GM23338 (cell line): ENCODE data around the gene FXN. TPM values are rescaled to one million over a fixed set of nuclear protein-coding genes. Genes with fewer than 3 reads are reported as not detected.

Experiments used
- ATAC-seq: fragments of 200-7000 bp; cut with Tn5 transposase; 3 replicates; pipeline ENCODE4 v1.9.1; 2020
- DNase-seq: peaks from one replicate; pipeline ENCODE4 v3.0.0-alpha.2; 2015; ENCODE audit warnings: low spot score
- H2AFZ ChIP-seq: fragments of 200-600 bp; sonication (generic); 2 replicates; pipeline ENCODE4 v1.8.0; 2016; ENCODE audit warnings: antibody characterized with exemption, mild to moderate bottlenecking, moderate library complexity
- H3F3A ChIP-seq: fragments of 200-600 bp; sonication (generic); replicated peaks from 2 replicates; pipeline ENCODE4 v1.8.0; 2017; ENCODE audit warnings: antibody characterized with exemption, mixed run types, low read depth
- H3K27ac ChIP-seq: fragments of 200-600 bp; sonication (generic); 2 replicates; pipeline ENCODE4 v1.6.1; 2016; ENCODE audit warnings: low read depth
- H3K27me3 ChIP-seq: fragments of 200-600 bp; sonication (generic); 2 replicates; pipeline ENCODE4 v1.8.0; 2016; ENCODE audit warnings: mild to moderate bottlenecking, mixed run types, moderate library complexity; ENCODE audit not compliant: insufficient read depth
- H3K36me3 ChIP-seq: fragments of 200-600 bp; sonication (generic); 2 replicates; pipeline ENCODE4 v1.8.0; 2016; ENCODE audit warnings: mild to moderate bottlenecking; ENCODE audit not compliant: insufficient read depth
- H3K4me1 ChIP-seq: fragments of 200-600 bp; sonication (generic); 2 replicates; pipeline ENCODE4 v1.8.0; 2016; ENCODE audit warnings: mild to moderate bottlenecking, moderate library complexity; ENCODE audit not compliant: insufficient read depth
- H3K4me2 ChIP-seq: fragments of 200-600 bp; sonication (generic); 2 replicates; pipeline ENCODE4 v1.7.1; 2017; ENCODE audit warnings: mixed run types
- H3K4me3 ChIP-seq: fragments of 200-600 bp; sonication (generic); 2 replicates; pipeline ENCODE4 v1.6.1; 2016; ENCODE audit warnings: mixed run types
- H3K79me2 ChIP-seq: fragments of 200-600 bp; sonication (generic); replicated peaks from 2 replicates; pipeline ENCODE4 v1.8.0; 2017; ENCODE audit warnings: mild to moderate bottlenecking; ENCODE audit not compliant: insufficient read depth
- H3K9me2 ChIP-seq: fragments of 200-600 bp; sonication (generic); 2 replicates; pipeline ENCODE4 v1.8.0; 2017; ENCODE audit not compliant: insufficient read depth
- H4K20me1 ChIP-seq: fragments of 200-600 bp; sonication (generic); replicated peaks from 2 replicates; pipeline ENCODE4 v1.8.0; 2017; ENCODE audit warnings: mild to moderate bottlenecking; ENCODE audit not compliant: insufficient read depth
- H3K27ac Mint-ChIP-seq: 2 replicates; pipeline ENCODE4 v1.8.0; 2020; ENCODE audit warnings: inconsistent platforms, mild to moderate bottlenecking, moderate library complexity, mixed read lengths
- H3K27me3 Mint-ChIP-seq: 3 replicates; pipeline ENCODE4 v1.8.0; 2022; ENCODE audit warnings: low read depth, mild to moderate bottlenecking, moderate library complexity, mixed read lengths, inconsistent platforms; ENCODE audit not compliant: insufficient read depth, poor library complexity
- H3K36me3 Mint-ChIP-seq: 3 replicates; pipeline ENCODE4 v1.8.0; 2021; ENCODE audit warnings: low read depth, mild to moderate bottlenecking, inconsistent platforms, moderate library complexity, mixed read lengths
- H3K4me1 Mint-ChIP-seq: 3 replicates; pipeline ENCODE4 v1.8.0; 2020; ENCODE audit warnings: mild to moderate bottlenecking, inconsistent platforms, mixed read lengths
- H3K4me3 Mint-ChIP-seq: 3 replicates; pipeline ENCODE4 v1.8.0; 2021; ENCODE audit warnings: moderate library complexity, mild to moderate bottlenecking, inconsistent platforms, mixed read lengths
- H3K9me3 Mint-ChIP-seq: 3 replicates; pipeline ENCODE4 v1.8.0; 2020; ENCODE audit warnings: moderate library complexity, mild to moderate bottlenecking, inconsistent platforms, mixed read lengths
- CREB1 ChIP-seq: fragments of 250-450 bp; sonication (Bioruptor Pico); IDR thresholded peaks from 2 replicates; pipeline ENCODE4 v1.5.0; 2020; ENCODE audit warnings: low read depth, mild to moderate bottlenecking, moderate library complexity
- EZH2 ChIP-seq: fragments of 200-600 bp; sonication (generic); IDR thresholded peaks from one replicate; pipeline ENCODE4 v1.8.0; 2017; ENCODE audit warnings: antibody characterized with exemption, mild to moderate bottlenecking, low read depth; ENCODE audit not compliant: unreplicated experiment
- EZH2phosphoT487 ChIP-seq: fragments of 200-600 bp; sonication (generic); IDR thresholded peaks from one replicate; pipeline ENCODE4 v1.8.1; 2018; ENCODE audit warnings: antibody characterized with exemption; ENCODE audit not compliant: unreplicated experiment
- JUNB ChIP-seq: IDR thresholded peaks from one replicate; pipeline ENCODE4 v1.6.1; 2016; ENCODE audit warnings: antibody characterized with exemption; ENCODE audit not compliant: unreplicated experiment
- NANOG ChIP-seq: IDR thresholded peaks from 2 replicates; pipeline ENCODE4 v1.6.1; 2016; ENCODE audit warnings: antibody characterized with exemption, borderline replicate concordance
- POLR2AphosphoS5 ChIP-seq: IDR thresholded peaks from 2 replicates; pipeline ENCODE4 v1.6.1; 2016; ENCODE audit warnings: antibody characterized with exemption, low read depth
- STAT1 ChIP-seq: IDR thresholded peaks from one replicate; pipeline ENCODE4 v1.6.1; 2016; ENCODE audit warnings: antibody characterized with exemption; ENCODE audit not compliant: unreplicated experiment
- ZNF114 ChIP-seq: fragments of 250-450 bp; sonication (Bioruptor Pico); IDR thresholded peaks from 2 replicates; pipeline ENCODE4 v1.5.0; 2020; ENCODE audit warnings: mild to moderate bottlenecking, moderate library complexity
- ZNF331 ChIP-seq: fragments of 250-450 bp; sonication (Bioruptor Pico); IDR thresholded peaks from 2 replicates; pipeline ENCODE4 v1.5.0; 2020; ENCODE audit warnings: low read depth, mild to moderate bottlenecking, moderate library complexity
- ZNF462 ChIP-seq: fragments of 250-450 bp; sonication (Bioruptor Pico); IDR thresholded peaks from 2 replicates; pipeline ENCODE4 v1.5.0; 2020; ENCODE audit warnings: mild to moderate bottlenecking, moderate library complexity
- polyA plus RNA-seq: library from polyadenylated mRNA; unstranded; fragments of >200 nt; fragmentation: Nextera tagmentation; extraction: Ambion mirVana; gene quantifications from 2 replicates; pipeline ENCODE4 v1.2.1, GENCODE V29; 2016
- total RNA-seq: library from RNA; depleted of rRNA; stranded (reverse); fragments of >200 nt; shearing (Covaris generic); gene quantifications from 2 replicates; pipeline ENCODE4 v1.2.3, GENCODE V29; 2014
- TF ChIP-seq, protein P1 (sequence below): IDR thresholded peaks from one replicate; pipeline ENCODE4 v1.6.1; 2018; ENCODE audit warnings: antibody characterized with exemption; ENCODE audit not compliant: unreplicated experiment
- TF ChIP-seq, protein P2 (sequence below): IDR thresholded peaks from 2 replicates; pipeline ENCODE4 v1.6.1; 2016; ENCODE audit warnings: antibody characterized with exemption
- TF ChIP-seq, protein P3 (sequence below), 2 experiments: fragments of 200-600 bp in 1 of 2; sonication (generic) in 1 of 2; conservative IDR thresholded peaks; 2 replicates each; pipeline versions ENCODE4 v1.5.1 to v1.6.1; 2016 to 2017; ENCODE audit warnings: antibody characterized with exemption in 2 of 2, low read depth in 2 of 2, mild to moderate bottlenecking in 2 of 2, moderate library complexity in 1 of 2

Gene FXN
- total and polyA plus RNA-seq, 2 experiments from 2014 or later = 26.1 to 66.4 TPM

DNA sequence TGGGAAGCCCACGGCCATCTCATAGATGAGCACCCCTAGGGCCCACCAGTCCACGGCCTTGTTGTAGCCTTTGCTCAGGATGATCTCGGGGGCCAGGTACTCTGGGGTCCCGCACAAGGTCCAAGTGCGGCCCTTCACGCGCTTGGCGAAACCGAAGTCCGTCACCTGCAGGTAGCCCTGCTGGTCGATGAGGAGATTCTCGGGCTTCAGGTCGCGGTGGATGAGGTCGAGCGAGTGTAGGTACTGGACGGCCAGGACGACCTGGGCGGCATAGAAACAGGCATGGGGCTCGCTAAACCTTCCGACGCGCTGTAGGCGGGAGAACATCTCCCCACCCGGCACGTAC lies 22.2 kb upstream of the FXN start:
- Mint-ChIP-seq H3K4me3 (no peak overlapping the region), H3K9me3 (no peaks in the 10 kb centered on the region; the same call in 2 of the 3 replicates), H3K36me3 (0 out of 3 replicates have a peak, but pooled peaks cover 4% of the 10 kb centered on the region), H3K27ac (no peak overlapping the region), H3K4me1 (peaks cover 27% of the 10 kb centered on the region), H3K27me3 (peaks cover 3% of the 10 kb centered on the region)
- Histone ChIP-seq H3K36me3 (no peaks in the 10 kb centered on the region), H2AFZ (no peak overlapping the region), H3F3A (no peaks in the 10 kb centered on the region; the same call in 1 of the 2 replicates), H3K79me2 (no peaks in the 10 kb centered on the region), H3K27ac (no peak overlapping the region), H3K4me1 (peaks cover 10% of the 10 kb centered on the region), H3K4me3 (no peak overlapping the region), H3K9me2 (no peaks in the 10 kb centered on the region), H4K20me1 (no peaks in the 10 kb centered on the region), H3K4me2 (no peak overlapping the region), H3K27me3 (no peaks in the 10 kb centered on the region)
- TF ChIP-seq, protein P1, sequence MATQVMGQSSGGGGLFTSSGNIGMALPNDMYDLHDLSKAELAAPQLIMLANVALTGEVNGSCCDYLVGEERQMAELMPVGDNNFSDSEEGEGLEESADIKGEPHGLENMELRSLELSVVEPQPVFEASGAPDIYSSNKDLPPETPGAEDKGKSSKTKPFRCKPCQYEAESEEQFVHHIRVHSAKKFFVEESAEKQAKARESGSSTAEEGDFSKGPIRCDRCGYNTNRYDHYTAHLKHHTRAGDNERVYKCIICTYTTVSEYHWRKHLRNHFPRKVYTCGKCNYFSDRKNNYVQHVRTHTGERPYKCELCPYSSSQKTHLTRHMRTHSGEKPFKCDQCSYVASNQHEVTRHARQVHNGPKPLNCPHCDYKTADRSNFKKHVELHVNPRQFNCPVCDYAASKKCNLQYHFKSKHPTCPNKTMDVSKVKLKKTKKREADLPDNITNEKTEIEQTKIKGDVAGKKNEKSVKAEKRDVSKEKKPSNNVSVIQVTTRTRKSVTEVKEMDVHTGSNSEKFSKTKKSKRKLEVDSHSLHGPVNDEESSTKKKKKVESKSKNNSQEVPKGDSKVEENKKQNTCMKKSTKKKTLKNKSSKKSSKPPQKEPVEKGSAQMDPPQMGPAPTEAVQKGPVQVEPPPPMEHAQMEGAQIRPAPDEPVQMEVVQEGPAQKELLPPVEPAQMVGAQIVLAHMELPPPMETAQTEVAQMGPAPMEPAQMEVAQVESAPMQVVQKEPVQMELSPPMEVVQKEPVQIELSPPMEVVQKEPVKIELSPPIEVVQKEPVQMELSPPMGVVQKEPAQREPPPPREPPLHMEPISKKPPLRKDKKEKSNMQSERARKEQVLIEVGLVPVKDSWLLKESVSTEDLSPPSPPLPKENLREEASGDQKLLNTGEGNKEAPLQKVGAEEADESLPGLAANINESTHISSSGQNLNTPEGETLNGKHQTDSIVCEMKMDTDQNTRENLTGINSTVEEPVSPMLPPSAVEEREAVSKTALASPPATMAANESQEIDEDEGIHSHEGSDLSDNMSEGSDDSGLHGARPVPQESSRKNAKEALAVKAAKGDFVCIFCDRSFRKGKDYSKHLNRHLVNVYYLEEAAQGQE = no peak
- no peak for TF ChIP-seq POLR2AphosphoS5
- TF ChIP-seq JUNB = no peak
- TF ChIP-seq, protein P2, sequence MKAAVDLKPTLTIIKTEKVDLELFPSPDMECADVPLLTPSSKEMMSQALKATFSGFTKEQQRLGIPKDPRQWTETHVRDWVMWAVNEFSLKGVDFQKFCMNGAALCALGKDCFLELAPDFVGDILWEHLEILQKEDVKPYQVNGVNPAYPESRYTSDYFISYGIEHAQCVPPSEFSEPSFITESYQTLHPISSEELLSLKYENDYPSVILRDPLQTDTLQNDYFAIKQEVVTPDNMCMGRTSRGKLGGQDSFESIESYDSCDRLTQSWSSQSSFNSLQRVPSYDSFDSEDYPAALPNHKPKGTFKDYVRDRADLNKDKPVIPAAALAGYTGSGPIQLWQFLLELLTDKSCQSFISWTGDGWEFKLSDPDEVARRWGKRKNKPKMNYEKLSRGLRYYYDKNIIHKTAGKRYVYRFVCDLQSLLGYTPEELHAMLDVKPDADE = no peak
- TF ChIP-seq, protein P3, sequence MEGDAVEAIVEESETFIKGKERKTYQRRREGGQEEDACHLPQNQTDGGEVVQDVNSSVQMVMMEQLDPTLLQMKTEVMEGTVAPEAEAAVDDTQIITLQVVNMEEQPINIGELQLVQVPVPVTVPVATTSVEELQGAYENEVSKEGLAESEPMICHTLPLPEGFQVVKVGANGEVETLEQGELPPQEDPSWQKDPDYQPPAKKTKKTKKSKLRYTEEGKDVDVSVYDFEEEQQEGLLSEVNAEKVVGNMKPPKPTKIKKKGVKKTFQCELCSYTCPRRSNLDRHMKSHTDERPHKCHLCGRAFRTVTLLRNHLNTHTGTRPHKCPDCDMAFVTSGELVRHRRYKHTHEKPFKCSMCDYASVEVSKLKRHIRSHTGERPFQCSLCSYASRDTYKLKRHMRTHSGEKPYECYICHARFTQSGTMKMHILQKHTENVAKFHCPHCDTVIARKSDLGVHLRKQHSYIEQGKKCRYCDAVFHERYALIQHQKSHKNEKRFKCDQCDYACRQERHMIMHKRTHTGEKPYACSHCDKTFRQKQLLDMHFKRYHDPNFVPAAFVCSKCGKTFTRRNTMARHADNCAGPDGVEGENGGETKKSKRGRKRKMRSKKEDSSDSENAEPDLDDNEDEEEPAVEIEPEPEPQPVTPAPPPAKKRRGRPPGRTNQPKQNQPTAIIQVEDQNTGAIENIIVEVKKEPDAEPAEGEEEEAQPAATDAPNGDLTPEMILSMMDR (conservative IDR thresholded peaks at IDR 0.05; ENCODE audit: low read depth in 2 of 2) = no peak
- no peak for TF ChIP-seq EZH2
- no peak for TF ChIP-seq ZNF331 (CRISPR knock-in tag)
- TF ChIP-seq ZNF462 (CRISPR knock-in tag) = no peak
- no peak for TF ChIP-seq NANOG
- TF ChIP-seq CREB1 (CRISPR knock-in tag) = no peak
- TF ChIP-seq EZH2phosphoT487 = no peak
- TF ChIP-seq STAT1 = no peak
- no peak for TF ChIP-seq ZNF114 (CRISPR knock-in tag)
- no peak for ATAC-seq
- no peak for DNase-seq
